Inflammatory macrophage treated with lipopolysaccharide for 1 hour (primary cell): Measurements from ENCODE around the gene PIGN.

Source experiments
- DNase-seq, 2 donors: peaks; one replicate each; pipeline ENCODE4 v3.0.0-alpha.2; 2020 to 2022

The PIGN gene

DNA sequence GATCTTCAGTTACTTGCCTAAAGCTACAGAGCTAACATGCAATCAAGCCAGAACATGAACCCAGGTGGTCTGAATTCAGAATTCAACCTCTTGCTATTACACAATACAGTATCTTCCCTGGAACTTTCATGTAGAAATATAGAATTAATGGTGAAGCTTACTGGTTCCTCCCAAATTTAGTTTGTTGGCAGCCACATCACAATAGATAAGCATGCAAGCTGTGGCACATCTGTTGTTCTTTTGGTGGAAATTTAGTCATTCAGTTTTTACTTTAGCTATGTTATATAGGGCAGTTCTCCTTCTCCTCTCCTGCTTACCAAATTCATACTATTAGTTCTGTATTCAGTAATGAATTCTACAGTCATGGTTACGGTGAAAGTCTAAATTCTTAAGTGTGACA, 193.0 kb downstream of the PIGN start:
- no peak for DNase-seq

DNA sequence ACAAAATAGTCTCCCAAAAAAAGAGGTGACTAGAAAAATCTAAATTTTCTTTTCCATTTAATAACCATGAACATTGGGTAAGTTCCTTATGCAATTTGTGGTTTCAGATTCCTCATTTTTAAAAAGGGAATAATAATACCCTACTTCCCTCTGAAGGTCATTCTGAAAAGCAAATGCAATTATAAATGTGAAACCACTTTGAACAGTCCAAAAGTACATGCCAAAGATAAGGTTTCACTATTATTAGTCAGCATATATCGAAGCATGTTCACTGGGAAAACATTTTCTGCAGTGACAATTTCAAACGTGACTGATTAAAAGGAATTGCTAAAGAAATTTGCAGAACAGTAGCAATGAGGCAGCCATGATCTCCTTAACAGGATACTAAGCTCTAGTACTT, 193.9 kb downstream of the PIGN start:
- peak; percentile 85 to 87 for DNase-seq

DNA sequence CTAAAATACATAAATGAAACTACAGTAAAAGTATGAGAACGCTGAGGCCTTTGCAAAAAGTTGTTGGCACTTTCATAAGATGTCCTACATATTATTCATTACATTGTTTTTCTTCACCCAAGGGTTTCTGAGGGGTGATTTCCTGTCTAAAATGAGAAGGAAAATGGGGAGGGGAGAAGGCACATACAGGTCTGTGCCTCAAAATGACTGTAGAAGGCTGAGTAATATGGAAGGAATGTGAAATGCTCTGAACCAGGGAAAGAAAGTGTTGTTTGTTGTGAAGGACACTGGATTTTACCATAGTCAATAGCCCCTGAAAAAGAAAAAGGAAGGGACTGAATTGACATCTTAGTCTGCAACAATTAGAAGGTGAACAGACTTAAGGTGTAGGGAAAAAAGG, 194.6 kb downstream of the PIGN start:
- DNase-seq: no peak

DNA sequence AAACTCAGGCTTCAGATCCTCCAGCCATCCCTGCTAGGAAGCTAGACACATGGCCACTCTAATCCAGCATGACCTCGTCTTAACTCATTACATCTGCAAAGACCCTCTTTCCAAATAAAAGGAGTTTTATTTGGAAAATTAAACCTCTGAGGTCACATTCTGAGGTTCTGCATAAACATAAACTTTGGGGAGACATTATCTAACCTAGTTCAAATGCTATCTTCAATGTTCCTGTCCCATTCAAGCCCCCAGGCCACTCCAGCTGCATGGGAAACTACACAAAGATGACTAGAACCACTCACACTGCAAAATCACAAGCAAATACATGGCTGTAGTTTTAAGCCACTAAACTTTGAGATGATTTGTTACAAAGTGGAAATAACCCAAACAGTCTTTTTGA, 195.0 kb downstream of the PIGN start:
- DNase-seq: no peak

DNA sequence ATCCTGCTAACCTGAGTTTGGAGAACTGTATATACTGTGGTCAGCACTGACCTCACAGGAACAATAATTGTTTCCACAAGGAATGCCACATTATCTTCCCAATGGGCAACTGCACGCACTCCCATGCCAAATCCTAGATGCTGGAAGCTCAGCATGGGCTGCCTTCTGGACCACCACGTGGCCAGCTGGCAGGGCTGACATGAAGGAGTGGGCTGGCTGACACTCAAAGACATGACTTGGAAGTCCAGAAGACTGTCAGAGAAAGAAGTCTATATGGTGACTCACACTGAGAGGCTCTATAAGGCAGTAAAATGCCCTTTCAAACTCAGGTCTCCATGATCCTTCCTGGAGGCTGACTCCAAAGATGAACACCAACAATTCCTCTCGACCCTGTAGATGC, 195.7 kb downstream of the PIGN start:
- no peak for DNase-seq
